GDM1 (cell line): ENCODE data around the gene AGXT.

Source experiments
- DNase-seq: peaks from one replicate; lab custom pipeline; 2025; lab: John Stamatoyannopoulos, UW

Gene AGXT

GRCh38 chr2:240869109-240869955 lies 708 bp downstream of the AGXT start:
- no peak for DNase-seq

- no peak for DNase-seq
These were observed 1.6 kb downstream of the AGXT start for GRCh38 chr2:240869956-240870875.

- DNase-seq = no peak
These were observed 2.7 kb downstream of the AGXT start for GRCh38 chr2:240871071-240871958.

GRCh38 chr2:240872317-240873097 lies 3.9 kb downstream of the AGXT start:
- no peak for DNase-seq

GRCh38 chr2:240873098-240873788 lies 4.6 kb downstream of the AGXT start:
- DNase-seq = no peak

GRCh38 chr2:240873805-240874714 lies 5.4 kb downstream of the AGXT start:
- DNase-seq = no peak

- DNase-seq = no peak
These were observed 6.1 kb downstream of the AGXT start for GRCh38 chr2:240874715-240875227.

GRCh38 chr2:240875228-240876034 lies 6.8 kb downstream of the AGXT start:
- DNase-seq = no peak

GRCh38 chr2:240876035-240876474 lies 7.4 kb downstream of the AGXT start:
- DNase-seq = no peak

GRCh38 chr2:240876475-240877251 lies 8.0 kb downstream of the AGXT start:
- no peak for DNase-seq

- no peak for DNase-seq
These were observed 9.1 kb downstream of the AGXT start for GRCh38 chr2:240877460-240878340.

GRCh38 chr2:240878341-240878936 lies 9.8 kb downstream of the AGXT start:
- DNase-seq = no peak

GRCh38 chr2:240879105-240879504 lies 10.5 kb downstream of the AGXT start:
- no peak for DNase-seq

GRCh38 chr2:240881913-240882312 lies 13.3 kb downstream of the AGXT start:
- no peak for DNase-seq

- no peak for DNase-seq
These were observed 15.6 kb downstream of the AGXT start for GRCh38 chr2:240884221-240884620.

- no peak for DNase-seq
These were observed 16.1 kb downstream of the AGXT start for GRCh38 chr2:240884745-240885144.
